Testis (tissue), 3 donors: ENCODE data around the gene IGFALS. TPM values are rescaled to one million over a fixed set of nuclear protein-coding genes. Genes with fewer than 3 reads are reported as not detected.

ENCODE experiments used
- DNase-seq: peaks from one replicate; pipeline ENCODE4 v3.0.0-alpha.2; 2019
- H3K27ac ChIP-seq, 2 donors: fragments of 200-600 bp; sonication (generic); one replicate each; pipeline ENCODE4 v1.5.1; 2019
- H3K27me3 ChIP-seq: fragments of 200-600 bp; sonication (generic); one replicate; pipeline ENCODE4 v1.5.1; 2019
- H3K36me3 ChIP-seq: fragments of 200-600 bp; sonication (generic); one replicate; pipeline ENCODE4 v1.5.1; 2017; ENCODE audit warnings: low read depth; ENCODE audit errors: missing control alignments
- H3K4me1 ChIP-seq: fragments of 200-600 bp; sonication (generic); one replicate; pipeline ENCODE4 v1.5.1; 2019
- H3K4me3 ChIP-seq, 2 donors: fragments of 200-600 bp; sonication (generic); one replicate each; pipeline ENCODE4 v1.5.1; 2017 to 2019
- H3K9me3 ChIP-seq: fragments of 200-600 bp; sonication (generic); one replicate; pipeline ENCODE4 v1.5.1; 2017
- POLR2A ChIP-seq: fragments of 450-650 bp; IDR thresholded peaks from one replicate; pipeline ENCODE4 v1.6.1; 2017; ENCODE audit warnings: antibody characterized with exemption, mild to moderate bottlenecking, moderate library complexity
- WGBS, 2 donors: methylation state at CpG; one replicate each; pipeline ENCODE4 v1.1.5; 2018; 5-methylcytosine and 5-hydroxymethylcytosine counted together
- intact Hi-C: fragments of 100-400 bp; cut with DNase I; formaldehyde crosslinking; loops from one replicate; pipeline ENCODE4 v1.15.1; 2023; ENCODE audit warnings: low total_unique reads
- polyA plus RNA-seq: library from polyadenylated mRNA; stranded (reverse); fragments of 350-450 nt; fragmentation: Illumina TruSeq; extraction: RNeasy Lipid Tissue Mini Kit (QIAGEN cat#74804); gene quantifications from one replicate; pipeline ENCODE4 v1.2.3, GENCODE V29; 2014; ENCODE audit warnings: low read depth, low replicate concordance; ENCODE audit not compliant: insufficient read depth
- total RNA-seq, 2 donors: library from RNA; depleted of rRNA; stranded (reverse); fragments of >200 nt; gene quantifications; one replicate each; pipeline ENCODE4 v1.2.3, GENCODE V29; 2016
- TF ChIP-seq, protein P1 (sequence below), 3 experiments: fragments of 450-650 bp in 2 of 3; fragments of 200-600 bp in 1 of 3; sonication (generic) in 1 of 3; IDR thresholded peaks; one replicate each; pipeline ENCODE4 v1.5.1; 2016 to 2019; ENCODE audit warnings: antibody characterized with exemption in 3 of 3, mild to moderate bottlenecking in 2 of 3, moderate library complexity in 1 of 3

The IGFALS gene
- total and polyA plus RNA-seq, 3 donors from 2014 or later: 0.38 to 6.7 (median 3.2) TPM

DNA sequence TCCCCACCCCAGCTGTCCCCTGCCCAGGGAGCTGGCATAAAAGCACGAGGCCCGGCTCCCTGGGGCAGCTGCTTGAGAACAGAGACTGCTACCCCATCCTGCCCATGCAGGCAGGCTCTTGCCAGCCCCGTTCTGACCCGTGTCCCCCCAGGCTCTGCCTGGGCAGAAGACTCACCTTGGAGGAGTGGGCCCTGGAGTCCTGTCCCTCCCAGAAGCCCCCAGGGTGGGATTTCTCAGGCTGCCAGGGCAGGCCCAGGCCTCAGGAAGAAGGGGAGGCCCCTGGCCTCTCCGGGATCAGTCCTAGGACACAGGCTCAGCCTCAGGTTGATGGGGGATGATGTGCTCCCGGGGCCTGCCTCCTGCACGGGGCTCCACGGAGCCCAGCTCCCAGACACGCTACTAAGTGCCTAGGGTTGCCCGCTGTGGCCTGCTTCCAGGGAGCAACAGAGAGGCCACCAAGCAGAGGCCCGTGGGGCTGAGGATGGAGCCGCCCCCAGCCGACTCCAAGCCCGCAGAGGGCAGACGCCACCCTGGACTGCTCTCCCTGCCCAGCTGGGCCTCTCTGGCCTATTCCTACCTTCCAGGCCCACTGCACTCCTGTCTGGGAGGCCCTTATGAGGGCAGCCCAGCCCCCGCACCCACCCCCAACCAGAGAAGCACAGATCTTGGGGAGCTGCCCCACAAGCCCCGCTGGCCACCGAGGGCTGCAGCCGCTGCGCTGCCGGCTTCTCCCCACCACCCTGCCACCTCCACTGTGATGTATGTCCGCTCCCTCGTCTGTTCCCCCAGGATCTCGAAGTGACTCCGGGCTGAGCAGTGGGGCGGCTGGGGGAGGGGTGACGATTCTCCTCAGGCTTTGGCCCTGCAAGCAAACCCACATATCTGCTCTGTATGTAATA is 23.9 kb downstream of the IGFALS start:
- Histone ChIP-seq H3K27ac (peak overlapping the region; percentile 72 to 87), H3K27me3 (no peaks in the 10 kb centered on the region), H3K36me3 (no peaks in the 10 kb centered on the region), H3K4me1 (peaks cover 27% of the 10 kb centered on the region), H3K4me3 (peak overlapping the region in 1 of 2 donors; percentile 86), H3K9me3 (no peaks in the 10 kb centered on the region)
- WGBS, 2 donors: 26 to 74% methylated on average over 6 to 27 of the region's 27 CpGs
- no peak for DNase-seq
- TF ChIP-seq, protein P1, sequence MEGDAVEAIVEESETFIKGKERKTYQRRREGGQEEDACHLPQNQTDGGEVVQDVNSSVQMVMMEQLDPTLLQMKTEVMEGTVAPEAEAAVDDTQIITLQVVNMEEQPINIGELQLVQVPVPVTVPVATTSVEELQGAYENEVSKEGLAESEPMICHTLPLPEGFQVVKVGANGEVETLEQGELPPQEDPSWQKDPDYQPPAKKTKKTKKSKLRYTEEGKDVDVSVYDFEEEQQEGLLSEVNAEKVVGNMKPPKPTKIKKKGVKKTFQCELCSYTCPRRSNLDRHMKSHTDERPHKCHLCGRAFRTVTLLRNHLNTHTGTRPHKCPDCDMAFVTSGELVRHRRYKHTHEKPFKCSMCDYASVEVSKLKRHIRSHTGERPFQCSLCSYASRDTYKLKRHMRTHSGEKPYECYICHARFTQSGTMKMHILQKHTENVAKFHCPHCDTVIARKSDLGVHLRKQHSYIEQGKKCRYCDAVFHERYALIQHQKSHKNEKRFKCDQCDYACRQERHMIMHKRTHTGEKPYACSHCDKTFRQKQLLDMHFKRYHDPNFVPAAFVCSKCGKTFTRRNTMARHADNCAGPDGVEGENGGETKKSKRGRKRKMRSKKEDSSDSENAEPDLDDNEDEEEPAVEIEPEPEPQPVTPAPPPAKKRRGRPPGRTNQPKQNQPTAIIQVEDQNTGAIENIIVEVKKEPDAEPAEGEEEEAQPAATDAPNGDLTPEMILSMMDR (IDR thresholded peaks at IDR 0.05): no peak
- no peak for TF ChIP-seq POLR2A
- intact Hi-C loops: no loop called here

DNA sequence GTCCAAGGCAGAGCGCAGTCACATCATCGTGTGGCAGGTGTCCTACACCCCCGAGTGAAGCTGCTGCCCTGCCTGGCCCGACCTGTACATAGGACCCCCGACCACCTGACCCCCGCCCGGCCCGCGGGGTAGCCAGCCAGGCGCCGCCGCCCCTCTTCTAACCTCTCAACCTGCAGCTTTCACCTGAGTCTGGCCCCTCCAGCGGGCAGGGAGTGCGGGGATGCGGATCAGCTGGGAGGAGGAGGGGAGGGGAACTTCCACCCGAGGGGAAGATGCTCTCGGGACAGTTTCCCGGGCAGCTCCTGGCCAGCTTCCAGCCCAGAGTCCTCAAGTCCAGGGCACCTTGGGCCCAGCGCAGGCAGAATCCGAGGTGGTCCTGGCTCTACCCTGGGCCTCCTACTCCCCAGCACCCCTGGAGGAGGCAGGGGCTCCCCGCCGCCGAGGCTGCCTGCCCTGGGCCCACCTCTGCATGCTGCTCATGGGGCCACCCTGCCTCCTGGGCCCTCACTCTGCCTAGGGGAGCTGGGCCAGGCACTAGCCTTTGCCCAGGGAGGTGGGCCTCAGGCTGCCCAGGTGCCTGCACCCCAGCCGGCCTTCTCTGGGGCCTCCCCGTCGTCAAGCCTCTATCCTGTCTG is 24.6 kb downstream of the IGFALS start:
- Histone ChIP-seq H3K36me3 (no peaks in the 10 kb centered on the region), H3K27ac (peak overlapping the region in 1 of 2 donors; percentile 87), H3K4me1 (peaks cover 21% of the 10 kb centered on the region), H3K4me3 (no peak overlapping the region), H3K9me3 (no peaks in the 10 kb centered on the region), H3K27me3 (no peaks in the 10 kb centered on the region)
- TF ChIP-seq, protein P1 (IDR thresholded peaks at IDR 0.05): no peak
- TF ChIP-seq POLR2A: no peak
- intact Hi-C loops: no loop called here
- 77 to 83% methylated on average over 11 to 21 of the region's 26 CpGs for WGBS, 2 donors
- DNase-seq: no peak

DNA sequence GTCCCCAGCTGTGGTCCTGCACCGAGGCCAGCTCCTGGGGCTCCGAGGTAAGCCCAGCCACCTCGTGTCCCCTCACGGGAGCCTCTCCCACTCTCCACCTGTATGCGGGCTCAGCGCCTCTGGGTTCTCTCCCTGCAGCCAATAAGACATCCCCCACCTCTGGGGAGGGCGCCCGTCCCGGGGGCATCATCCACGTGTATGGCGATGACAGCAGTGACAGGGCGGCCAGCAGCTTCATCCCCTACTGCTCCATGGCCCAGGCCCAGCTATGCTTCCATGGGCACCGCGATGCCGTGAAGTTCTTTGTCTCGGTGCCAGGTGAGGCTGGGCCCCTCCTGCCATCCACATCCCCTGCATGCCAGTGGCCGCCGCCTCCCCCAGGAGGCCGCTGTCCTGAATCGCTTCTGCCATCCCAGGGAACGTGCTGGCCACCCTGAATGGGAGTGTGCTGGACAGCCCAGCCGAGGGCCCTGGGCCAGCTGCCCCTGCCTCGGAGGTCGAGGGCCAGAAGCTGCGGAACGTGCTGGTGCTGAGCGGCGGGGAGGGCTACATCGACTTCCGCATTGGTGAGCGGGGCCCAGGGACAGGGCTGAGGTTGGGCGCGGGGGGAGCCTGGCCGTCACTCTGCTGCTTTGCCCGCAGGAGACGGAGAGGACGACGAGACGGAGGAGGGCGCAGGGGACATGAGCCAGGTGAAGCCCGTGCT is 25.3 kb downstream of the IGFALS start:
- 80 to 84% methylated on average over 18 to 37 of the region's 41 CpGs for WGBS, 2 donors
- Histone ChIP-seq H3K27me3 (no peaks in the 10 kb centered on the region), H3K27ac (no peak overlapping the region), H3K4me1 (peaks cover 19% of the 10 kb centered on the region), H3K4me3 (no peak overlapping the region), H3K9me3 (no peaks in the 10 kb centered on the region), H3K36me3 (no peaks in the 10 kb centered on the region)
- DNase-seq: no peak
- no peak for TF ChIP-seq POLR2A
- TF ChIP-seq, protein P1 (IDR thresholded peaks at IDR 0.05): no peak
- intact Hi-C loops: no loop called here

DNA sequence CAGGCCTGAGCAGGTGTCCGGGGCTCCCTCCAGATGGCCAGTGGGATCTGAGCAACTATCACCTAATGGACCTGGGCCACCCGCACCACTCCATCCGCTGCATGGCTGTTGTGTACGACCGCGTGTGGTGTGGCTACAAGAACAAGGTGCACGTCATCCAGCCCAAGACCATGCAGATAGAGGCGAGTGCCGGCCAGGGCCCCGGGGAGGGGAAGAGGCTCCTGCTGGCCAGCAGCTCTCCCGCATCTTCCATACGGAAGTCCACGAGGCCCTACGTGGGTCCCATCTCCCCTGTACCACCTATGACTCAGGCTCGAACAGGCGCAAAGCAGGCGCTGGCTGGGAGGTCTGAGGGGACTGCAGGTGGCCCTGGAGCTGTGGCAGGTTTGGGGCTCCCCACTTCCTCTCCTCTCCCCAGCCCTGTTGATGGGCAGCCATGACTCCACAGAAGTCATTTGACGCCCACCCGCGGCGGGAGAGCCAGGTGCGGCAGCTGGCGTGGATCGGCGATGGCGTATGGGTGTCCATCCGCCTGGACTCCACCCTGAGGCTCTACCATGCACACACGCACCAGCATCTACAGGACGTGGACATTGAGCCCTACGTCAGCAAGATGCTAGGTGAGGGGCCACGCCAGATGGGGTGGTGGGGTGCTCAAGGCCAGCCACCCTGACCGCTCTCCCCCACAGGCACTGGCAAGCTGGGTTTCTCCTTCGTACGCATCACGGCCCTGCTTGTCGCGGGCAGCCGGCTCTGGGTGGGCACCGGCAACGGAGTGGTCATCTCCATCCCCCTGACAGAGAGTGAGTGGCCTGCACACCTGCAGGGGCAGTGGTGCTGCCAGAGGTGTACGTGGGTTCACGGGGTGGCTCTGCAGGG is 26.1 kb downstream of the IGFALS start:
- TF ChIP-seq, protein P1 (IDR thresholded peaks at IDR 0.05): no peak
- no peak for TF ChIP-seq POLR2A
- Histone ChIP-seq H3K27me3 (no peaks in the 10 kb centered on the region), H3K36me3 (no peaks in the 10 kb centered on the region), H3K4me3 (no peak overlapping the region), H3K4me1 (peaks cover 19% of the 10 kb centered on the region), H3K9me3 (no peaks in the 10 kb centered on the region), H3K27ac (no peak overlapping the region)
- WGBS, 2 donors: 92 to 94% methylated on average over 24 to 42 of the region's 42 CpGs
- no peak for DNase-seq
- intact Hi-C loops: no loop called here
